ENCODE data around the gene PPP6R3. TPM values are rescaled to one million over a fixed set of nuclear protein-coding genes. Genes with fewer than 3 reads are reported as not detected.

PPP6R3 gene
- total and polyA plus RNA-seq, 2 of the 8 experiments (the other 6 are each of a cell fraction or from before 2014, with no cell fraction given), result 44.6 to 150 TPM

- TF ChIP-seq CBX8 (IDR thresholded peaks at IDR 0.05; ENCODE audit: borderline replicate concordance, low read depth, low read length) (no peak), TAF1 (IDR thresholded peaks at IDR 0.05; ENCODE audit: low read depth, low read length) (no peak), CHD2 (IDR thresholded peaks at IDR 0.05; ENCODE audit: low read length) (no peak), SP4 (IDR thresholded peaks at IDR 0.05; ENCODE audit: low read length) (no peak), TEAD4 (IDR thresholded peaks at IDR 0.05; ENCODE audit: low read depth, low read length) (no peak), CTBP2 (IDR thresholded peaks at IDR 0.05; ENCODE audit: borderline replicate concordance, insufficient read depth, insufficient read length, low read length) (no peak), CREB1 (IDR thresholded peaks at IDR 0.05) (no peak)
- TF ChIP-seq, protein P1, sequence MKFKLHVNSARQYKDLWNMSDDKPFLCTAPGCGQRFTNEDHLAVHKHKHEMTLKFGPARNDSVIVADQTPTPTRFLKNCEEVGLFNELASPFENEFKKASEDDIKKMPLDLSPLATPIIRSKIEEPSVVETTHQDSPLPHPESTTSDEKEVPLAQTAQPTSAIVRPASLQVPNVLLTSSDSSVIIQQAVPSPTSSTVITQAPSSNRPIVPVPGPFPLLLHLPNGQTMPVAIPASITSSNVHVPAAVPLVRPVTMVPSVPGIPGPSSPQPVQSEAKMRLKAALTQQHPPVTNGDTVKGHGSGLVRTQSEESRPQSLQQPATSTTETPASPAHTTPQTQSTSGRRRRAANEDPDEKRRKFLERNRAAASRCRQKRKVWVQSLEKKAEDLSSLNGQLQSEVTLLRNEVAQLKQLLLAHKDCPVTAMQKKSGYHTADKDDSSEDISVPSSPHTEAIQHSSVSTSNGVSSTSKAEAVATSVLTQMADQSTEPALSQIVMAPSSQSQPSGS (IDR thresholded peaks at IDR 0.05; ENCODE audit: low read length), result no peak
Measured at GRCh38 chr11:68523743-68524142, 63.2 kb downstream of the PPP6R3 start (continued).
